A549 (cell line): ENCODE results near the gene AGR3. TPM values are rescaled to one million over a fixed set of nuclear protein-coding genes. Genes with fewer than 3 reads are reported as not detected.

Experiments used
- ATAC-seq, 2 experiments: fragments of 200-7000 bp in 1 of 2; fragments of >200 bp in 1 of 2; cut with Nextera tagmentation in 1 of 2; cut with Tn5 transposase in 1 of 2; 3 replicates each; pipeline versions ENCODE4 v1.8.0 to v1.9.1; 2018 to 2020; ENCODE audit warnings: mild to moderate bottlenecking in 1 of 2, moderate library complexity in 1 of 2
- CTCF ChIA-PET: fragments of 300-600 bp; sonication (Branson Sonifier 250); formaldehyde crosslinking; extraction: SDS; loops from one replicate; lab custom pipeline; 2021; ENCODE audit warnings: antibody characterized with exemption, inconsistent platforms; lab: Yijun Ruan, JAX
- POLR2A ChIA-PET: fragments of 350-600 bp; formaldehyde crosslinking; extraction: SDS; loops from one replicate; lab custom pipeline; 2021; ENCODE audit warnings: antibody characterized with exemption, inconsistent platforms; lab: Yijun Ruan, JAX
- DNase-seq, 2 experiments: peaks; one replicate each; pipeline versions ENCODE4 v3.0.0 to v3.0.0-alpha.2; 2011 to 2016; ENCODE audit warnings: low read depth in 1 of 2, low spot score in 1 of 2
- FAIRE-seq: peaks from 2 replicates; lab custom pipeline; 2011; peaks lifted over from hg19 to GRCh38; lab: Jason Lieb, UNC
- H3K27ac ChIP-seq, 2 experiments: fragments of >200 bp; sonication (Bioruptor Twin); formaldehyde crosslinking; 3 replicates each; pipeline ENCODE4 v1.5.1; 2016 to 2017
- H3K4me1 ChIP-seq: fragments of >200 bp; sonication (Bioruptor Twin); formaldehyde crosslinking; 3 replicates; pipeline ENCODE4 v1.6.1; 2016
- H3K4me2 ChIP-seq: fragments of >200 bp; sonication (Bioruptor Twin); formaldehyde crosslinking; 3 replicates; pipeline ENCODE4 v1.6.1; 2016
- H3K4me3 ChIP-seq: fragments of >200 bp; sonication (Bioruptor Twin); formaldehyde crosslinking; 3 replicates; pipeline ENCODE4 v1.5.1; 2016
- H3K9me3 ChIP-seq: fragments of >200 bp; sonication (Bioruptor Twin); formaldehyde crosslinking; 3 replicates; pipeline ENCODE4 v1.6.1; 2016
- ATOH8 ChIP-seq: fragments of 250-450 bp; sonication (Bioruptor Pico); IDR thresholded peaks from 2 replicates; pipeline ENCODE4 v1.5.0; 2020; ENCODE audit warnings: low read depth, mild to moderate bottlenecking, moderate library complexity
- BHLHE40 ChIP-seq: IDR thresholded peaks from 2 replicates; pipeline ENCODE4 v1.6.1; 2012; ENCODE audit warnings: low read depth, low read length, inconsistent platforms
- CHD4 ChIP-seq: fragments of 200-600 bp; sonication (generic); IDR thresholded peaks from 2 replicates; pipeline ENCODE4 v1.6.1; 2016; ENCODE audit warnings: antibody characterized with exemption, mild to moderate bottlenecking, borderline replicate concordance
- CTCF ChIP-seq: fragments of >200 bp; sonication (Bioruptor Twin); formaldehyde crosslinking; IDR thresholded peaks from 3 replicates; pipeline ENCODE4 v1.5.1; 2016
- E2F6 ChIP-seq: IDR thresholded peaks from 2 replicates; pipeline ENCODE4 v1.6.1; 2012; ENCODE audit warnings: low read depth, borderline replicate concordance
- EHMT2 ChIP-seq: fragments of 200-600 bp; sonication (generic); IDR thresholded peaks from 2 replicates; pipeline ENCODE4 v1.6.1; 2016; ENCODE audit warnings: antibody characterized with exemption, low read depth, mild to moderate bottlenecking, moderate library complexity
- FOSB ChIP-seq: fragments of 250-450 bp; sonication (Bioruptor Pico); IDR thresholded peaks from 2 replicates; pipeline ENCODE4 v1.5.0; 2020; ENCODE audit warnings: mild to moderate bottlenecking, moderate library complexity
- FOSL2 ChIP-seq, 2 experiments: fragments of 450-650 bp in 1 of 2; fragments of >200 bp in 1 of 2; sonication (Bioruptor Twin) in 1 of 2; formaldehyde crosslinking; IDR thresholded peaks; 2 replicates each; pipeline versions ENCODE4 v1.5.0 to v1.6.1; 2016 to 2020; ENCODE audit warnings: mild to moderate bottlenecking in 1 of 2, moderate library complexity in 1 of 2
- HOXA7 ChIP-seq: fragments of 250-450 bp; sonication (Bioruptor Pico); IDR thresholded peaks from 2 replicates; pipeline ENCODE4 v1.5.0; 2020; ENCODE audit warnings: mild to moderate bottlenecking, moderate library complexity
- HOXB13 ChIP-seq: fragments of 250-450 bp; sonication (Bioruptor Pico); IDR thresholded peaks from 2 replicates; pipeline ENCODE4 v1.5.0; 2020; ENCODE audit warnings: low read depth, mild to moderate bottlenecking, moderate library complexity
- HOXB5 ChIP-seq: fragments of 250-450 bp; sonication (Bioruptor Pico); IDR thresholded peaks from 2 replicates; pipeline ENCODE4 v1.5.0; 2020; ENCODE audit warnings: mild to moderate bottlenecking, moderate library complexity
- JUNB ChIP-seq: fragments of >200 bp; sonication (Bioruptor Twin); formaldehyde crosslinking; IDR thresholded peaks from 2 replicates; pipeline ENCODE4 v1.6.1; 2016
- MYC ChIP-seq: IDR thresholded peaks from 2 replicates; pipeline ENCODE4 v1.6.1; 2012; ENCODE audit warnings: mild to moderate bottlenecking, inconsistent platforms, low read length, improper control_type of control experiment, borderline replicate concordance
- NR3C1 ChIP-seq: fragments of >200 bp; sonication (Bioruptor Twin); formaldehyde crosslinking; IDR thresholded peaks from 3 replicates; pipeline ENCODE4 v1.6.1; 2017
- PHF8 ChIP-seq: fragments of 200-600 bp; sonication (generic); IDR thresholded peaks from 2 replicates; pipeline ENCODE4 v1.6.1; 2016; ENCODE audit warnings: low read depth, mild to moderate bottlenecking, antibody characterized with exemption, moderate library complexity, borderline replicate concordance
- RARB ChIP-seq: fragments of 250-450 bp; sonication (Bioruptor Pico); IDR thresholded peaks from 2 replicates; pipeline ENCODE4 v1.8.0; 2021; ENCODE audit warnings: mild to moderate bottlenecking, moderate library complexity
- RFX5 ChIP-seq: fragments of 450-650 bp; IDR thresholded peaks from 2 replicates; pipeline ENCODE4 v1.7.1; 2014; ENCODE audit warnings: antibody characterized with exemption, mild to moderate bottlenecking, moderate library complexity
- RNF2 ChIP-seq: fragments of 200-600 bp; sonication (generic); IDR thresholded peaks from 2 replicates; pipeline ENCODE4 v1.6.1; 2016; ENCODE audit warnings: low read depth, mild to moderate bottlenecking, antibody characterized with exemption, moderate library complexity, borderline replicate concordance
- TFCP2L1 ChIP-seq: fragments of 250-450 bp; sonication (Bioruptor Pico); IDR thresholded peaks from 2 replicates; pipeline ENCODE4 v1.5.0; 2021; ENCODE audit warnings: mild to moderate bottlenecking
- ZNF302 ChIP-seq: fragments of 250-450 bp; sonication (Bioruptor Pico); IDR thresholded peaks from 2 replicates; pipeline ENCODE4 v1.9.0; 2021; ENCODE audit warnings: inconsistent platforms, mild to moderate bottlenecking, moderate library complexity
- ZSCAN20 ChIP-seq: fragments of 250-450 bp; sonication (Bioruptor Pico); IDR thresholded peaks from 2 replicates; pipeline ENCODE4 v1.8.0; 2022; ENCODE audit warnings: mild to moderate bottlenecking, moderate library complexity
- WGBS: methylation state at CpG from one replicate; pipeline ENCODE4 v1.1.6; 2017; ENCODE audit errors: missing lambda C conversion rate; 5-methylcytosine and 5-hydroxymethylcytosine counted together
- polyA plus RNA-seq, 4 experiments: library from polyadenylated mRNA; depleted of rRNA in 3 of 4; stranded (reverse); fragments of >200 nt; fragmentation: RNase III in 1 of 4; extraction: RNeasy Plus Mini Kit Qiagen cat#74134 plus additional on column Dnase treatment in 1 of 4; gene quantifications; 2 replicates in 3 of 4; 3 replicates in 1 of 4; pipeline ENCODE4 v1.2.3, GENCODE V29; 2011 to 2017
- TF ChIP-seq, protein P1 (sequence below): fragments of 450-650 bp; IDR thresholded peaks from 2 replicates; pipeline ENCODE4 v1.6.1; 2014; ENCODE audit warnings: antibody characterized with exemption
- TF ChIP-seq, protein P2 (sequence below): fragments of 250-450 bp; sonication (Bioruptor Pico); IDR thresholded peaks from 2 replicates; pipeline ENCODE4 v1.5.0; 2021; ENCODE audit warnings: mild to moderate bottlenecking, moderate library complexity, borderline replicate concordance

Gene AGR3
- polyA plus RNA-seq, 2 of the 4 experiments (the other 2 are of a cell fraction), result 0.36 TPM; not detected in 1

DNA sequence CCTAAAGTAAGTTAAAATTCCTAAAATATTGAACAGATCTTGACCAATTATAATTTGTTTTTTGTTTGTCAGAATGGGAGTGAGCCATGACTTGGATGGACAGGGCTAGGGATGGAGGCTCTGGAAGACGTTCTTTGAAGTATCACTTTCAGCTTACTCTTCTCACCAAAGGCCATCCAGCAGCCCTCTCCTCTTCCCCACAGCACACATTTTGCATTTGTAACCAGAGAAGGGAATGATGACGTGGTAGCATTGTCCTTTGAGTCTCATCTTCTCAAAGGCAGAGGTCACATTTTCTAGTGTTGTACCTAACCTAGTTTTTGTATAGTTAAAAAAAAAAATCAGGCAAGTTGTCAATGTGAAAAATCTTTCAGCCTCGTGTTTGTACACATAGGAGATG is 43.8 kb upstream of the AGR3 start:
- DNase-seq, result no peak
- H3K4me3 ChIP-seq, result no peak overlapping the region
- CTCF ChIA-PET, result interaction anchor here (1.1 to 2.0 kb wide), 6 partner anchors 8 to 770 kb away, joined by 3 to 7 read pairs (median 4); no protein-coding TSS in a partner anchor
- TF ChIP-seq PHF8, result no peak
- TF ChIP-seq ZSCAN20, result no peak
- TF ChIP-seq RFX5, result no peak
- no peak for TF ChIP-seq RARB (CRISPR knock-in tag)
- TF ChIP-seq NR3C1, result no peak
- TF ChIP-seq ATOH8 (CRISPR knock-in tag), result no peak
- no peak for TF ChIP-seq JUNB
- TF ChIP-seq FOSL2 (IDR thresholded peaks at IDR 0.05), result no peak
- TF ChIP-seq FOSL2 (CRISPR knock-in tag; IDR thresholded peaks at IDR 0.05), result no peak
- TF ChIP-seq HOXB5, result no peak
- TF ChIP-seq RNF2, result no peak
- TF ChIP-seq, protein P1, sequence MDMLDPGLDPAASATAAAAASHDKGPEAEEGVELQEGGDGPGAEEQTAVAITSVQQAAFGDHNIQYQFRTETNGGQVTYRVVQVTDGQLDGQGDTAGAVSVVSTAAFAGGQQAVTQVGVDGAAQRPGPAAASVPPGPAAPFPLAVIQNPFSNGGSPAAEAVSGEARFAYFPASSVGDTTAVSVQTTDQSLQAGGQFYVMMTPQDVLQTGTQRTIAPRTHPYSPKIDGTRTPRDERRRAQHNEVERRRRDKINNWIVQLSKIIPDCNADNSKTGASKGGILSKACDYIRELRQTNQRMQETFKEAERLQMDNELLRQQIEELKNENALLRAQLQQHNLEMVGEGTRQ, result no peak
- TF ChIP-seq BHLHE40, result no peak
- no peak for TF ChIP-seq HOXA7
- no peak for TF ChIP-seq ZNF302
- no peak for TF ChIP-seq MYC
- TF ChIP-seq CTCF, result no peak
- TF ChIP-seq FOSB, result no peak
- TF ChIP-seq, protein P2, sequence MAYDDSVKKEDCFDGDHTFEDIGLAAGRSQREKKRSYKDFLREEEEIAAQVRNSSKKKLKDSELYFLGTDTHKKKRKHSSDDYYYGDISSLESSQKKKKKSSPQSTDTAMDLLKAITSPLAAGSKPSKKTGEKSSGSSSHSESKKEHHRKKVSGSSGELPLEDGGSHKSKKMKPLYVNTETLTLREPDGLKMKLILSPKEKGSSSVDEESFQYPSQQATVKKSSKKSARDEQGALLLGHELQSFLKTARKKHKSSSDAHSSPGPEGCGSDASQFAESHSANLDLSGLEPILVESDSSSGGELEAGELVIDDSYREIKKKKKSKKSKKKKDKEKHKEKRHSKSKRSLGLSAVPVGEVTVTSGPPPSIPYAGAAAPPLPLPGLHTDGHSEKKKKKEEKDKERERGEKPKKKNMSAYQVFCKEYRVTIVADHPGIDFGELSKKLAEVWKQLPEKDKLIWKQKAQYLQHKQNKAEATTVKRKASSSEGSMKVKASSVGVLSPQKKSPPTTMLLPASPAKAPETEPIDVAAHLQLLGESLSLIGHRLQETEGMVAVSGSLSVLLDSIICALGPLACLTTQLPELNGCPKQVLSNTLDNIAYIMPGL (CRISPR knock-in tag), result no peak
- TF ChIP-seq CHD4, result no peak
- TF ChIP-seq, all 56 proteins: peak for 0
- POLR2A ChIA-PET, result no interaction called here
- no peak overlapping the region; a peak in 1 of 6 replicates for H3K27ac ChIP-seq
- H3K9me3 ChIP-seq, result 0 out of 3 replicates have a peak, but pooled peaks cover 3% of the 10 kb centered on the region
- no peak overlapping the region for H3K4me2 ChIP-seq
- 62% methylated on average over 3 of the region's 3 CpGs for WGBS
- ATAC-seq, result no peak
- FAIRE-seq, result peak; percentile 61
- peaks cover 45% of the 10 kb centered on the region for H3K4me1 ChIP-seq

- DNase-seq (no peak), FAIRE-seq (no peak), ATAC-seq (no peak)
- H3K4me1 ChIP-seq, result peaks cover 49% of the 10 kb centered on the region
- no peaks in the 10 kb centered on the region for H3K9me3 ChIP-seq
- H3K27ac ChIP-seq, result peak overlapping the region; percentile 83 to 86
- WGBS, result 97% methylated on average over 2 of the region's 2 CpGs
- ChIA-PET POLR2A (interaction anchor here (0.5 kb wide), 1 partner anchor 184 kb away, joined by 4 read pairs; no protein-coding TSS in a partner anchor), CTCF (interaction anchor here (1.2 to 1.6 kb wide), 2 partner anchors 31 to 121 kb away, joined by 3 read pairs; no protein-coding TSS in a partner anchor)
- no peak overlapping the region; the same call in 2 of the 3 replicates for H3K4me2 ChIP-seq
- H3K4me3 ChIP-seq, result no peak overlapping the region
- TF ChIP-seq EHMT2 (no peak), HOXA7 (no peak), E2F6 (no peak), TFCP2L1 (no peak), HOXB13 (no peak)
Observed at GRCh38 chr7:16923019-16923418, 41.2 kb upstream of the AGR3 start.
